MM.1S (cell line): ENCODE results near the gene HPCAL1.

Source experiments
- DNase-seq: peaks from one replicate; pipeline ENCODE4 v3.0.0-alpha.2; 2015
- H2AFZ ChIP-seq: fragments of 300-600 bp; sonication (generic); 2 replicates; pipeline ENCODE4 v1.6.0; 2016; ENCODE audit warnings: antibody characterized with exemption, low read length
- H3F3A ChIP-seq: fragments of 300-600 bp; sonication (generic); 2 replicates; pipeline ENCODE4 v1.6.1; 2016; ENCODE audit warnings: mild to moderate bottlenecking, antibody characterized with exemption, low read length, moderate library complexity, mixed read lengths; ENCODE audit not compliant: insufficient read depth
- H3K27ac ChIP-seq: fragments of 300-600 bp; sonication (generic); 2 replicates; pipeline ENCODE4 v1.5.1; 2016; ENCODE audit warnings: mild to moderate bottlenecking, low read length
- H3K27me3 ChIP-seq: fragments of 300-600 bp; sonication (generic); replicated peaks from 2 replicates; pipeline ENCODE4 v1.6.0; 2016; ENCODE audit warnings: low read length; ENCODE audit not compliant: insufficient read depth
- H3K36me3 ChIP-seq: fragments of 300-600 bp; sonication (generic); replicated peaks from 2 replicates; pipeline ENCODE4 v1.6.1; 2016; ENCODE audit warnings: mild to moderate bottlenecking, low read length, mixed read lengths; ENCODE audit not compliant: insufficient read depth
- H3K4me1 ChIP-seq: fragments of 300-600 bp; sonication (generic); 2 replicates; pipeline ENCODE4 v1.6.1; 2016; ENCODE audit warnings: low read length, mixed read lengths
- H3K4me2 ChIP-seq: fragments of 300-600 bp; sonication (generic); 2 replicates; pipeline ENCODE4 v1.6.0; 2016; ENCODE audit warnings: low read depth, low read length
- H3K4me3 ChIP-seq: fragments of 300-600 bp; sonication (generic); 2 replicates; pipeline ENCODE4 v1.5.1; 2016; ENCODE audit warnings: low read length, mixed read lengths
- H3K79me2 ChIP-seq: fragments of 300-600 bp; sonication (generic); 2 replicates; pipeline ENCODE4 v1.6.1; 2016; ENCODE audit warnings: mixed run types, low read length, mixed read lengths
- H3K9ac ChIP-seq: fragments of 300-600 bp; sonication (generic); 2 replicates; pipeline ENCODE4 v1.6.1; 2016; ENCODE audit warnings: low read length, mixed read lengths
- H3K9me2 ChIP-seq: fragments of 300-600 bp; sonication (generic); replicated peaks from 2 replicates; pipeline ENCODE4 v1.6.1; 2016; ENCODE audit warnings: mild to moderate bottlenecking, low read length, mixed read lengths; ENCODE audit not compliant: insufficient read depth
- H3K9me3 ChIP-seq: fragments of 300-600 bp; sonication (generic); replicated peaks from 2 replicates; pipeline ENCODE4 v1.6.1; 2016; ENCODE audit warnings: mild to moderate bottlenecking, low read length, mixed read lengths; ENCODE audit not compliant: insufficient read depth
- H4K20me1 ChIP-seq: fragments of 300-600 bp; sonication (generic); 2 replicates; pipeline ENCODE4 v1.6.1; 2016; ENCODE audit warnings: mild to moderate bottlenecking, low read length, moderate library complexity, mixed read lengths; ENCODE audit not compliant: insufficient read depth
- CTCF ChIP-seq: fragments of 300-600 bp; sonication (generic); IDR thresholded peaks from 2 replicates; pipeline ENCODE4 v1.5.1; 2016; ENCODE audit warnings: antibody characterized with exemption, low read length, mixed read lengths
- EZH2 ChIP-seq: fragments of 300-600 bp; sonication (generic); optimal IDR thresholded peaks from 2 replicates; pipeline ENCODE3; 2017; ENCODE audit warnings: low read depth, mild to moderate bottlenecking, antibody characterized with exemption, low read length, mixed read lengths
- EZH2phosphoT487 ChIP-seq: fragments of 300-600 bp; sonication (generic); IDR thresholded peaks from 2 replicates; pipeline ENCODE4 v1.6.1; 2018; ENCODE audit warnings: antibody characterized with exemption, low read length

The HPCAL1 gene

GRCh38 chr2:10469301-10469700 lies 166.6 kb downstream of the HPCAL1 start:
- Histone ChIP-seq H3K27ac (no peak overlapping the region), H3K9ac (no peak overlapping the region)

GRCh38 chr2:10469955-10470608 lies 167.4 kb downstream of the HPCAL1 start:
- H3K79me2 ChIP-seq, result no peaks in the 10 kb centered on the region
- H2AFZ ChIP-seq, result no peak overlapping the region
- no peaks in the 10 kb centered on the region for H3K4me1 ChIP-seq
- no peak for TF ChIP-seq EZH2phosphoT487
- no peak for TF ChIP-seq EZH2
- TF ChIP-seq CTCF, result no peak
- no peaks in the 10 kb centered on the region for H3K9me3 ChIP-seq
- H3K4me2 ChIP-seq, result no peak overlapping the region
- H3K27me3 ChIP-seq, result no peaks in the 10 kb centered on the region
- H3K9ac ChIP-seq, result no peak overlapping the region
- H4K20me1 ChIP-seq, result no peaks in the 10 kb centered on the region
- H3K4me3 ChIP-seq, result no peak overlapping the region
- H3K27ac ChIP-seq, result no peak overlapping the region
- no peak for DNase-seq
- no peaks in the 10 kb centered on the region for H3F3A ChIP-seq
- H3K36me3 ChIP-seq, result no peaks in the 10 kb centered on the region
- no peaks in the 10 kb centered on the region for H3K9me2 ChIP-seq

More at GRCh38 chr2:10469301-10469700, 166.6 kb downstream of the HPCAL1 start:
- H2AFZ ChIP-seq, result no peak overlapping the region
- no peak overlapping the region for H3K4me2 ChIP-seq
- H3K4me1 ChIP-seq, result no peaks in the 10 kb centered on the region
- no peaks in the 10 kb centered on the region for H3K9me2 ChIP-seq
- no peak overlapping the region for H3K4me3 ChIP-seq
- TF ChIP-seq EZH2phosphoT487, result no peak
- H3K79me2 ChIP-seq, result no peaks in the 10 kb centered on the region
- H3K9me3 ChIP-seq, result no peaks in the 10 kb centered on the region
- H4K20me1 ChIP-seq, result no peaks in the 10 kb centered on the region
- no peaks in the 10 kb centered on the region for H3F3A ChIP-seq
- H3K27me3 ChIP-seq, result no peaks in the 10 kb centered on the region
- DNase-seq, result no peak
- H3K36me3 ChIP-seq, result no peaks in the 10 kb centered on the region

- no peak overlapping the region for H3K4me2 ChIP-seq
- H3K79me2 ChIP-seq, result no peaks in the 10 kb centered on the region
- TF ChIP-seq CTCF, result no peak
- TF ChIP-seq EZH2phosphoT487, result no peak
- no peak for TF ChIP-seq EZH2
- H3K27ac ChIP-seq, result no peak overlapping the region
- no peaks in the 10 kb centered on the region for H3K9me3 ChIP-seq
- no peaks in the 10 kb centered on the region for H3K9me2 ChIP-seq
- no peaks in the 10 kb centered on the region for H4K20me1 ChIP-seq
- no peaks in the 10 kb centered on the region for H3K27me3 ChIP-seq
- H3K36me3 ChIP-seq, result no peaks in the 10 kb centered on the region
- no peaks in the 10 kb centered on the region for H3F3A ChIP-seq
- no peak overlapping the region for H3K4me3 ChIP-seq
- H3K9ac ChIP-seq, result no peak overlapping the region
- DNase-seq, result peak; percentile 28
- no peak overlapping the region for H2AFZ ChIP-seq
- H3K4me1 ChIP-seq, result no peaks in the 10 kb centered on the region
Measured at GRCh38 chr2:10471046-10471571, 168.4 kb downstream of the HPCAL1 start.

GRCh38 chr2:10471955-10472354 lies 169.3 kb downstream of the HPCAL1 start:
- Histone ChIP-seq H3K27me3 (no peaks in the 10 kb centered on the region), H3K27ac (no peak overlapping the region), H3K9me3 (no peaks in the 10 kb centered on the region), H2AFZ (no peak overlapping the region), H3K4me3 (no peak overlapping the region), H4K20me1 (no peaks in the 10 kb centered on the region), H3K9me2 (no peaks in the 10 kb centered on the region), H3K9ac (no peak overlapping the region), H3K36me3 (no peaks in the 10 kb centered on the region), H3K4me2 (no peak overlapping the region), H3K79me2 (no peaks in the 10 kb centered on the region), H3F3A (no peaks in the 10 kb centered on the region), H3K4me1 (no peaks in the 10 kb centered on the region)
- no peak for DNase-seq
- TF ChIP-seq CTCF (no peak), EZH2 (no peak), EZH2phosphoT487 (no peak)
